Brain microvascular endothelial cell (primary cell): ENCODE measurements around the gene MFAP3.

Experiments
- DNase-seq: peaks from one replicate; pipeline ENCODE4 v3.0.0-alpha.2; 2020
- H3K27ac ChIP-seq: fragments of 250-450 bp; sonication (Bioruptor Pico); 2 replicates; pipeline ENCODE4 v1.5.1; 2020; ENCODE audit warnings: mild to moderate bottlenecking, moderate library complexity
- H3K27me3 ChIP-seq: fragments of 250-450 bp; sonication (Bioruptor Pico); replicated peaks from 2 replicates; pipeline ENCODE4 v1.5.1; 2020; ENCODE audit warnings: mild to moderate bottlenecking
- H3K36me3 ChIP-seq: fragments of 250-450 bp; sonication (Bioruptor Pico); replicated peaks from 2 replicates; pipeline ENCODE4 v1.5.1; 2020; ENCODE audit warnings: mild to moderate bottlenecking
- H3K4me3 ChIP-seq: 2 replicates; pipeline ENCODE4 v1.5.1; 2011; ENCODE audit warnings: low read depth, mild to moderate bottlenecking, control low read depth, low read length, moderate library complexity
- CTCF ChIP-seq: IDR thresholded peaks from 2 replicates; pipeline ENCODE4 v1.5.1; 2011; ENCODE audit warnings: low read depth, mild to moderate bottlenecking, moderate library complexity, low read length, control low read depth, inconsistent platforms; ENCODE audit errors: missing control alignments
- in situ Hi-C: cut with HindIII; loops from 2 replicates; pipeline ENCODE4 v1.10.0; 2017; ENCODE audit warnings: low sequenced_read_pairs, low pct_ligation_motif_present

Gene MFAP3

GRCh38 chr5:154044099-154044498, 5.3 kb downstream of the MFAP3 start:
- DNase-seq: no peak
- Histone ChIP-seq H3K27ac (no peak overlapping the region), H3K27me3 (no peaks in the 10 kb centered on the region), H3K4me3 (no peak overlapping the region), H3K36me3 (no peaks in the 10 kb centered on the region)
- no peak for TF ChIP-seq CTCF
- in situ Hi-C loops: no loop called here

GRCh38 chr5:154044581-154044980, 5.8 kb downstream of the MFAP3 start:
- Histone ChIP-seq H3K4me3 (no peak overlapping the region), H3K36me3 (no peaks in the 10 kb centered on the region), H3K27ac (no peak overlapping the region), H3K27me3 (no peaks in the 10 kb centered on the region)
- in situ Hi-C loops: no loop called here
- no peak for TF ChIP-seq CTCF
- DNase-seq: no peak

- H3K27me3 ChIP-seq: no peaks in the 10 kb centered on the region
- no peak for DNase-seq
- H3K27ac ChIP-seq: no peak overlapping the region
- no peaks in the 10 kb centered on the region for H3K36me3 ChIP-seq
- in situ Hi-C loops: no loop called here
- TF ChIP-seq CTCF: no peak
- H3K4me3 ChIP-seq: no peak overlapping the region
Measured at GRCh38 chr5:154046486-154046885, 7.7 kb downstream of the MFAP3 start.

- no peak for DNase-seq
- in situ Hi-C loops: no loop called here
- no peak for TF ChIP-seq CTCF
- no peak overlapping the region for H3K27ac ChIP-seq
- H3K27me3 ChIP-seq: no peaks in the 10 kb centered on the region
- no peak overlapping the region for H3K4me3 ChIP-seq
- no peaks in the 10 kb centered on the region for H3K36me3 ChIP-seq
Measured at GRCh38 chr5:154047324-154047723, 8.6 kb downstream of the MFAP3 start.

- H3K4me3 ChIP-seq: no peak overlapping the region
- H3K27ac ChIP-seq: no peak overlapping the region
- in situ Hi-C loops: no loop called here
- DNase-seq: no peak
- TF ChIP-seq CTCF: no peak
- H3K27me3 ChIP-seq: no peaks in the 10 kb centered on the region
- peaks cover 8% of the 10 kb centered on the region for H3K36me3 ChIP-seq
Measured at GRCh38 chr5:154049636-154050035, 10.9 kb downstream of the MFAP3 start.

- no peaks in the 10 kb centered on the region for H3K27me3 ChIP-seq
- H3K27ac ChIP-seq: no peak overlapping the region
- H3K36me3 ChIP-seq: peaks cover 11% of the 10 kb centered on the region
- DNase-seq: no peak
- no peak overlapping the region for H3K4me3 ChIP-seq
- TF ChIP-seq CTCF: no peak
- in situ Hi-C loops: no loop called here
Measured at GRCh38 chr5:154053468-154053867, 14.7 kb downstream of the MFAP3 start.
